Panc1 (cell line): ENCODE measurements around the gene CACNA2D3. TPM values are rescaled to one million over a fixed set of nuclear protein-coding genes. Genes with fewer than 3 reads are reported as not detected.

ENCODE experiments used
- ATAC-seq: fragments of 200-7000 bp; cut with Tn5 transposase; 2 replicates; pipeline ENCODE4 v1.9.1; 2020; ENCODE audit warnings: mild to moderate bottlenecking, moderate library complexity
- BruUV-seq: library from RNA; stranded (reverse); fragments of 400-500 nt; replicated peaks from 2 replicates; lab custom pipeline; 2021; lab: Mats Ljungman, UMichigan
- CTCF ChIA-PET: fragments of 300-600 bp; sonication (Branson Sonifier 250); formaldehyde crosslinking; loops from one replicate; lab custom pipeline; 2022; ENCODE audit warnings: antibody characterized with exemption; lab: Charles Lee
- POLR2A ChIA-PET: fragments of 300-600 bp; sonication (Branson Sonifier 250); formaldehyde crosslinking; loops from one replicate; lab custom pipeline; 2022; ENCODE audit warnings: antibody characterized with exemption; lab: Charles Lee
- DNase-seq: peaks from one replicate; pipeline ENCODE4 v3.0.0-alpha.2; 2010; ENCODE audit warnings: low read depth, low spot score
- H3K27ac ChIP-seq: 2 replicates; pipeline ENCODE4 v1.5.1; 2011; ENCODE audit warnings: mild to moderate bottlenecking, low read length, inconsistent platforms
- H3K27me3 ChIP-seq: fragments of 200-500 bp; sonication (Bioruptor generic); 2 replicates; pipeline ENCODE4 v1.6.0; 2014; ENCODE audit warnings: low read length, inconsistent platforms; ENCODE audit not compliant: control insufficient read depth, insufficient read depth
- H3K36me3 ChIP-seq: fragments of 200-500 bp; sonication (Bioruptor generic); 2 replicates; pipeline ENCODE4 v1.5.1; 2014; ENCODE audit warnings: inconsistent platforms, mild to moderate bottlenecking, low read length, moderate library complexity; ENCODE audit not compliant: control insufficient read depth, insufficient read depth
- H3K4me1 ChIP-seq: 2 replicates; pipeline ENCODE4 v1.5.1; 2011; ENCODE audit warnings: inconsistent platforms, mild to moderate bottlenecking, low read length, moderate library complexity; ENCODE audit not compliant: control insufficient read depth, insufficient read depth
- H3K4me3 ChIP-seq, 2 experiments: 2 replicates each; pipeline ENCODE4 v1.5.1; 2011 to 2012; ENCODE audit warnings: low read depth in 2 of 2, low read length in 2 of 2, mild to moderate bottlenecking in 2 of 2, inconsistent platforms in 1 of 2, moderate library complexity in 1 of 2
- H3K9me3 ChIP-seq: fragments of 200-500 bp; sonication (Bioruptor generic); 2 replicates; pipeline ENCODE4 v1.5.1; 2014; ENCODE audit warnings: low read depth, mild to moderate bottlenecking, inconsistent platforms, low read length, moderate library complexity; ENCODE audit not compliant: control insufficient read depth, insufficient read depth
- CTCF ChIP-seq: fragments of 450-650 bp; IDR thresholded peaks from 2 replicates; pipeline ENCODE4 v1.5.1; 2017; ENCODE audit warnings: mild to moderate bottlenecking
- POLR2AphosphoS5 ChIP-seq: IDR thresholded peaks from 2 replicates; pipeline ENCODE4 v1.6.1; 2012; ENCODE audit warnings: mild to moderate bottlenecking, low read depth, low read length, moderate library complexity
- REST ChIP-seq, 2 experiments: IDR thresholded peaks; 2 replicates each; pipeline ENCODE4 v1.6.1; 2011 to 2012; ENCODE audit warnings: low read depth in 2 of 2, control low read depth in 1 of 2, low read length in 1 of 2, mild to moderate bottlenecking in 1 of 2, moderate library complexity in 1 of 2; ENCODE audit not compliant: insufficient read depth in 1 of 2
- SIN3A ChIP-seq: IDR thresholded peaks from 2 replicates; pipeline ENCODE4 v1.6.1; 2012; ENCODE audit warnings: low read depth, mild to moderate bottlenecking, low read length, moderate library complexity, borderline replicate concordance; ENCODE audit not compliant: insufficient read depth
- TCF7L2 ChIP-seq: IDR thresholded peaks from 2 replicates; pipeline ENCODE4 v1.6.1; 2011; ENCODE audit warnings: mild to moderate bottlenecking, low read depth, low read length, inconsistent platforms
- in situ Hi-C: cut with HindIII; loops from 2 replicates; pipeline ENCODE4 v1.10.0; 2016; ENCODE audit warnings: low sequenced_read_pairs, low pct_unique_long_range_greater_than_20kb
- intact Hi-C: fragments of 100-400 bp; cut with micrococcal nuclease; formaldehyde crosslinking; loops from one replicate; pipeline ENCODE4 v1.10.0; 2022; ENCODE audit not compliant: unreplicated experiment
- total RNA-seq: library from RNA; stranded (reverse); gene quantifications from one replicate; pipeline ENCODE4 v1.2.1, GENCODE V29; 2021; ENCODE audit not compliant: unreplicated experiment

CACNA2D3 gene
- total RNA-seq, 1 experiment from 2014 or later = 0.41 TPM

- Histone ChIP-seq H3K4me3 (no peak overlapping the region), H3K27ac (no peak overlapping the region), H3K9me3 (no peaks in the 10 kb centered on the region), H3K27me3 (no peaks in the 10 kb centered on the region), H3K36me3 (no peaks in the 10 kb centered on the region), H3K4me1 (no peaks in the 10 kb centered on the region)
- intact Hi-C loops (no loop called here), in situ Hi-C loops (no loop called here)
- no TSS peak for BruUV-seq
- no peak for ATAC-seq
- CTCF ChIA-PET = no interaction called here
- POLR2A ChIA-PET = no interaction called here
- no peak for DNase-seq
- TF ChIP-seq CTCF (no peak), SIN3A (no peak)
These were observed 863.5 kb downstream of the CACNA2D3 start for GRCh38 chr3:54985856-54986255.

GRCh38 chr3:54986294-54986693 is 863.9 kb downstream of the CACNA2D3 start:
- CTCF ChIA-PET = no interaction called here
- in situ Hi-C loops (no loop called here), intact Hi-C loops (no loop called here)
- Histone ChIP-seq H3K27me3 (no peaks in the 10 kb centered on the region), H3K27ac (no peak overlapping the region), H3K9me3 (no peaks in the 10 kb centered on the region), H3K36me3 (no peaks in the 10 kb centered on the region), H3K4me1 (no peaks in the 10 kb centered on the region), H3K4me3 (no peak overlapping the region)
- DNase-seq = no peak
- no peak for ATAC-seq
- POLR2A ChIA-PET = no interaction called here
- TF ChIP-seq TCF7L2 (no peak), SIN3A (no peak), CTCF (no peak), POLR2AphosphoS5 (no peak), REST (IDR thresholded peaks at IDR 0.05; ENCODE audit: insufficient read depth in 1 of 2, low read depth in 2 of 2, low read length in 1 of 2) (no peak)
- no TSS peak for BruUV-seq
